Measurements from ENCODE around the gene RAD51B.

The RAD51B gene

GRCh38 chr14:68611599-68611998 is 792.0 kb downstream of the RAD51B start:
- peaks cover 26% of the 10 kb centered on the region for H3K9me3 ChIP-seq (ENCODE audit: insufficient read depth, low read length)
- no peaks in the 10 kb centered on the region for H3K27me3 ChIP-seq (ENCODE audit: insufficient read depth, insufficient read length)
- no peak for TF ChIP-seq SUZ12 (IDR thresholded peaks at IDR 0.05; ENCODE audit: extremely low read depth, insufficient read depth, insufficient read length)
- no peak for TF ChIP-seq ZNF274 (IDR thresholded peaks at IDR 0.05; ENCODE audit: low read depth, low read length)
- no peak for TF ChIP-seq YY1 (IDR thresholded peaks at IDR 0.05; ENCODE audit: insufficient read depth, insufficient read length)
- no peaks in the 10 kb centered on the region for H3K36me3 ChIP-seq (ENCODE audit: insufficient read depth, insufficient read length, low read length)
- DNase-seq (ENCODE audit: low read depth, low spot score) = no peak
- H3K4me3 ChIP-seq (ENCODE audit: insufficient read length, low read depth) = no peak overlapping the region
- no peak overlapping the region for H3K9ac ChIP-seq (ENCODE audit: insufficient read length, low read depth)
- H3K4me1 ChIP-seq (ENCODE audit: insufficient read depth, insufficient read length) = peaks cover 10% of the 10 kb centered on the region

GRCh38 chr14:68612049-68612448 is 792.5 kb downstream of the RAD51B start:
- Histone ChIP-seq H3K4me1 (ENCODE audit: insufficient read depth, insufficient read length) (peaks cover 10% of the 10 kb centered on the region), H3K9ac (ENCODE audit: insufficient read length, low read depth) (no peak overlapping the region), H3K9me3 (ENCODE audit: insufficient read depth, low read length) (peaks cover 31% of the 10 kb centered on the region), H3K27me3 (ENCODE audit: insufficient read depth, insufficient read length) (no peaks in the 10 kb centered on the region), H3K4me3 (ENCODE audit: insufficient read length, low read depth) (no peak overlapping the region), H3K36me3 (ENCODE audit: insufficient read depth, insufficient read length, low read length) (no peaks in the 10 kb centered on the region)
- TF ChIP-seq YY1 (IDR thresholded peaks at IDR 0.05; ENCODE audit: insufficient read depth, insufficient read length) = no peak
- no peak for TF ChIP-seq SUZ12 (IDR thresholded peaks at IDR 0.05; ENCODE audit: extremely low read depth, insufficient read depth, insufficient read length)
- no peak for TF ChIP-seq ZNF274 (IDR thresholded peaks at IDR 0.05; ENCODE audit: low read depth, low read length)
- DNase-seq (ENCODE audit: low read depth, low spot score) = no peak

GRCh38 chr14:68616221-68616902 is 796.8 kb downstream of the RAD51B start:
- Histone ChIP-seq H3K4me3 (ENCODE audit: insufficient read length, low read depth) (no peak overlapping the region), H3K27me3 (ENCODE audit: insufficient read depth, insufficient read length) (no peaks in the 10 kb centered on the region), H3K36me3 (ENCODE audit: insufficient read depth, insufficient read length, low read length) (no peaks in the 10 kb centered on the region), H3K9ac (ENCODE audit: insufficient read length, low read depth) (no peak overlapping the region), H3K9me3 (ENCODE audit: insufficient read depth, low read length) (peaks cover 45% of the 10 kb centered on the region), H3K4me1 (ENCODE audit: insufficient read depth, insufficient read length) (no peaks in the 10 kb centered on the region)
- DNase-seq (ENCODE audit: low read depth, low spot score) = no peak
- TF ChIP-seq YY1 (IDR thresholded peaks at IDR 0.05; ENCODE audit: insufficient read depth, insufficient read length) = no peak
- TF ChIP-seq ZNF274 (IDR thresholded peaks at IDR 0.05; ENCODE audit: low read depth, low read length) = no peak
- TF ChIP-seq SUZ12 (IDR thresholded peaks at IDR 0.05; ENCODE audit: extremely low read depth, insufficient read depth, insufficient read length) = no peak

GRCh38 chr14:68619790-68620574 is 800.4 kb downstream of the RAD51B start:
- Histone ChIP-seq H3K9me3 (ENCODE audit: insufficient read depth, low read length) (peaks cover 32% of the 10 kb centered on the region), H3K4me3 (ENCODE audit: insufficient read length, low read depth) (no peak overlapping the region), H3K27me3 (ENCODE audit: insufficient read depth, insufficient read length) (no peaks in the 10 kb centered on the region), H3K36me3 (ENCODE audit: insufficient read depth, insufficient read length, low read length) (no peaks in the 10 kb centered on the region), H3K9ac (ENCODE audit: insufficient read length, low read depth) (no peak overlapping the region), H3K4me1 (ENCODE audit: insufficient read depth, insufficient read length) (no peaks in the 10 kb centered on the region)
- no peak for TF ChIP-seq ZNF274 (IDR thresholded peaks at IDR 0.05; ENCODE audit: low read depth, low read length)
- TF ChIP-seq SUZ12 (IDR thresholded peaks at IDR 0.05; ENCODE audit: extremely low read depth, insufficient read depth, insufficient read length) = no peak
- TF ChIP-seq YY1 (IDR thresholded peaks at IDR 0.05; ENCODE audit: insufficient read depth, insufficient read length) = no peak
- DNase-seq (ENCODE audit: low read depth, low spot score) = no peak

- no peak for TF ChIP-seq SUZ12 (IDR thresholded peaks at IDR 0.05; ENCODE audit: extremely low read depth, insufficient read depth, insufficient read length)
- TF ChIP-seq ZNF274 (IDR thresholded peaks at IDR 0.05; ENCODE audit: low read depth, low read length) = no peak
- no peak for TF ChIP-seq YY1 (IDR thresholded peaks at IDR 0.05; ENCODE audit: insufficient read depth, insufficient read length)
- Histone ChIP-seq H3K36me3 (ENCODE audit: insufficient read depth, insufficient read length, low read length) (no peaks in the 10 kb centered on the region), H3K4me1 (ENCODE audit: insufficient read depth, insufficient read length) (no peaks in the 10 kb centered on the region), H3K27me3 (ENCODE audit: insufficient read depth, insufficient read length) (peaks cover 2% of the 10 kb centered on the region), H3K9ac (ENCODE audit: insufficient read length, low read depth) (no peak overlapping the region), H3K9me3 (ENCODE audit: insufficient read depth, low read length) (peaks cover 18% of the 10 kb centered on the region), H3K4me3 (ENCODE audit: insufficient read length, low read depth) (no peak overlapping the region)
- no peak for DNase-seq (ENCODE audit: low read depth, low spot score)
Observed at GRCh38 chr14:68621400-68622365, 802.1 kb downstream of the RAD51B start.

GRCh38 chr14:68622856-68623255 is 803.3 kb downstream of the RAD51B start:
- Histone ChIP-seq H3K36me3 (ENCODE audit: insufficient read depth, insufficient read length, low read length) (no peaks in the 10 kb centered on the region), H3K9me3 (ENCODE audit: insufficient read depth, low read length) (peaks cover 7% of the 10 kb centered on the region), H3K9ac (ENCODE audit: insufficient read length, low read depth) (no peak overlapping the region), H3K27me3 (ENCODE audit: insufficient read depth, insufficient read length) (peaks cover 5% of the 10 kb centered on the region), H3K4me3 (ENCODE audit: insufficient read length, low read depth) (no peak overlapping the region), H3K4me1 (ENCODE audit: insufficient read depth, insufficient read length) (no peaks in the 10 kb centered on the region)
- TF ChIP-seq ZNF274 (IDR thresholded peaks at IDR 0.05; ENCODE audit: low read depth, low read length) (no peak), SUZ12 (IDR thresholded peaks at IDR 0.05; ENCODE audit: extremely low read depth, insufficient read depth, insufficient read length) (no peak), YY1 (IDR thresholded peaks at IDR 0.05; ENCODE audit: insufficient read depth, insufficient read length) (no peak)
- no peak for DNase-seq (ENCODE audit: low read depth, low spot score)
